GM12874 (cell line): ENCODE data around the gene RGN.

ENCODE experiments used
- CTCF ChIP-seq: IDR thresholded peaks from 2 replicates; pipeline ENCODE4 v1.5.1; 2011; ENCODE audit warnings: low read depth, mild to moderate bottlenecking, control low read depth, low read length, moderate library complexity; ENCODE audit not compliant: insufficient read depth

The RGN gene

GRCh38 chrX:47138171-47138570 is 59.9 kb downstream of the RGN start:
- TF ChIP-seq CTCF, result no peak
